ENCODE data around the gene TUBA1A.
"Not testable (repeated sequence)": the region's sequence is repeated elsewhere in the genome, so short reads cannot be mapped to it uniquely, and the experiment has no call there.

GRCh38 chr12:49210703-49211102, 21.8 kb upstream of the TUBA1A start:
- not testable (repeated sequence) for TF ChIP-seq ZNF184 (tag by site-specific recombination; IDR thresholded peaks at IDR 0.05); ELK4 (IDR thresholded peaks at IDR 0.05; ENCODE audit: borderline replicate concordance, low read depth, low read length)
